A673 (cell line): ENCODE measurements around the gene PGBD5. TPM values are rescaled to one million over a fixed set of nuclear protein-coding genes. Genes with fewer than 3 reads are reported as not detected.

Experiments
- BruUV-seq: library from RNA; stranded (reverse); fragments of 400-500 nt; replicated peaks from 2 replicates; lab custom pipeline; 2021; lab: Mats Ljungman, UMichigan
- CTCF ChIA-PET: fragments of 300-600 bp; sonication (Branson Sonifier 250); formaldehyde crosslinking; loops from one replicate; lab custom pipeline; 2022; ENCODE audit warnings: antibody characterized with exemption; lab: Charles Lee
- POLR2A ChIA-PET: fragments of 300-600 bp; sonication (Branson Sonifier 250); formaldehyde crosslinking; loops from one replicate; lab custom pipeline; 2022; ENCODE audit warnings: antibody characterized with exemption; ENCODE audit not compliant: low non-redundant PET; lab: Charles Lee
- DNase-seq: peaks from one replicate; pipeline ENCODE4 v3.0.0-alpha.2; 2015; ENCODE audit warnings: low spot score
- H3K27ac ChIP-seq: fragments of 200-600 bp; sonication (generic); 2 replicates; pipeline ENCODE4 v1.5.1; 2016; ENCODE audit warnings: mixed run types, low read depth, mild to moderate bottlenecking, mixed read lengths, antibody characterized with exemption, low read length; ENCODE audit not compliant: poor library complexity, severe bottlenecking
- H3K27me3 ChIP-seq: fragments of 200-600 bp; sonication (generic); replicated peaks from 2 replicates; pipeline ENCODE4 v1.6.1; 2017; ENCODE audit warnings: mixed run types, low read depth, mild to moderate bottlenecking, mixed read lengths, antibody characterized with exemption, low read length; ENCODE audit not compliant: insufficient read depth, poor library complexity
- H3K36me3 ChIP-seq: fragments of 200-600 bp; sonication (generic); 2 replicates; pipeline ENCODE4 v1.6.1; 2016; ENCODE audit warnings: mixed run types, mild to moderate bottlenecking, mixed read lengths, antibody characterized with exemption, low read length; ENCODE audit not compliant: insufficient read depth, poor library complexity, severe bottlenecking
- H3K4me1 ChIP-seq: fragments of 200-600 bp; sonication (generic); 2 replicates; pipeline ENCODE4 v1.6.1; 2017; ENCODE audit warnings: mixed run types, mild to moderate bottlenecking, mixed read lengths, antibody characterized with exemption, low read length; ENCODE audit not compliant: insufficient read depth, poor library complexity, severe bottlenecking
- H3K4me3 ChIP-seq: fragments of 200-600 bp; sonication (generic); 2 replicates; pipeline ENCODE4 v1.5.1; 2016; ENCODE audit warnings: low read depth, mixed run types, mild to moderate bottlenecking, mixed read lengths, low read length; ENCODE audit not compliant: poor library complexity, severe bottlenecking
- H3K9me3 ChIP-seq: fragments of 200-600 bp; sonication (generic); 2 replicates; pipeline ENCODE4 v1.6.1; 2016; ENCODE audit warnings: mixed run types, low read depth, mild to moderate bottlenecking, mixed read lengths, antibody characterized with exemption, low read length; ENCODE audit not compliant: poor library complexity, severe bottlenecking
- EZH2 ChIP-seq: fragments of 200-600 bp; sonication (generic); IDR thresholded peaks from 2 replicates; pipeline ENCODE4 v1.6.1; 2017; ENCODE audit warnings: borderline replicate concordance, low read depth, mild to moderate bottlenecking, mixed read lengths, antibody characterized with exemption, low read length; ENCODE audit not compliant: poor library complexity, severe bottlenecking
- intact Hi-C: fragments of 100-400 bp; cut with micrococcal nuclease; formaldehyde crosslinking; loops from one replicate; pipeline ENCODE4 v1.10.0; 2022; ENCODE audit not compliant: unreplicated experiment
- total RNA-seq: library from RNA; stranded (reverse); gene quantifications from 2 replicates; pipeline ENCODE4 v1.2.3, GENCODE V29; 2021
- TF ChIP-seq, protein P1 (sequence below): fragments of 300-800, 200-600 bp; sonication (generic); conservative IDR thresholded peaks from 2 replicates; pipeline ENCODE4 v1.5.1; 2017; ENCODE audit warnings: low read depth, mild to moderate bottlenecking, antibody characterized with exemption, low read length, moderate library complexity, mixed read lengths

PGBD5 gene
- total RNA-seq, 1 experiment from 2014 or later = 0.52 TPM

- Histone ChIP-seq H3K27me3 (no peaks in the 10 kb centered on the region), H3K36me3 (no peaks in the 10 kb centered on the region), H3K4me3 (no peak overlapping the region), H3K27ac (no peak overlapping the region), H3K9me3 (no peaks in the 10 kb centered on the region), H3K4me1 (peaks cover 4% of the 10 kb centered on the region)
- no peak for DNase-seq
- TF ChIP-seq, protein P1, sequence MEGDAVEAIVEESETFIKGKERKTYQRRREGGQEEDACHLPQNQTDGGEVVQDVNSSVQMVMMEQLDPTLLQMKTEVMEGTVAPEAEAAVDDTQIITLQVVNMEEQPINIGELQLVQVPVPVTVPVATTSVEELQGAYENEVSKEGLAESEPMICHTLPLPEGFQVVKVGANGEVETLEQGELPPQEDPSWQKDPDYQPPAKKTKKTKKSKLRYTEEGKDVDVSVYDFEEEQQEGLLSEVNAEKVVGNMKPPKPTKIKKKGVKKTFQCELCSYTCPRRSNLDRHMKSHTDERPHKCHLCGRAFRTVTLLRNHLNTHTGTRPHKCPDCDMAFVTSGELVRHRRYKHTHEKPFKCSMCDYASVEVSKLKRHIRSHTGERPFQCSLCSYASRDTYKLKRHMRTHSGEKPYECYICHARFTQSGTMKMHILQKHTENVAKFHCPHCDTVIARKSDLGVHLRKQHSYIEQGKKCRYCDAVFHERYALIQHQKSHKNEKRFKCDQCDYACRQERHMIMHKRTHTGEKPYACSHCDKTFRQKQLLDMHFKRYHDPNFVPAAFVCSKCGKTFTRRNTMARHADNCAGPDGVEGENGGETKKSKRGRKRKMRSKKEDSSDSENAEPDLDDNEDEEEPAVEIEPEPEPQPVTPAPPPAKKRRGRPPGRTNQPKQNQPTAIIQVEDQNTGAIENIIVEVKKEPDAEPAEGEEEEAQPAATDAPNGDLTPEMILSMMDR = no peak
- no peak for TF ChIP-seq EZH2
- CTCF ChIA-PET = no interaction called here
- intact Hi-C loops = no loop called here
- BruUV-seq = no TSS peak
- POLR2A ChIA-PET = no interaction called here
These were observed 70.5 kb downstream of the PGBD5 start for GRCh38 chr1:230355594-230355993.

DNA sequence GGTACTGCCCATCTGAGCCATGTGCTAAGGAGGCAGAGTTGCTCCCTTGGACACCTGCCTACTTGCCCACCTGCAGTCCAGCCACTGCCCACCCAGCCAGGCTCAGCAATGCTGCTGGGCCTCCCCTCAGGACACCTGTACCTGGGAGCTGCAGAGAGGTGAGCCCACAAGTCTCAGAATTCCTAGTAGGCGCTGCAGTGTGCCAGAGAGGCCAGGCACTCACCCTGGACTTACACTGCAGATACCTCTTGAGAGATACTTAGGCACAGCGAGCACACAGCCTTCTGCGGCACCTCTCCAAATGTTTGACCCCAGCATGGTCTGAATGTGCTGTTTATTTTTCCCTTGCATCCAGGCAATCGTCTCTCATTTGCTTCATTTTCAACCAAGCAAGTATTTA is 71.0 kb downstream of the PGBD5 start:
- BruUV-seq = no TSS peak
- TF ChIP-seq EZH2 = no peak
- TF ChIP-seq, protein P1 = no peak
- CTCF ChIA-PET = no interaction called here
- Histone ChIP-seq H3K9me3 (no peaks in the 10 kb centered on the region), H3K36me3 (no peaks in the 10 kb centered on the region), H3K27ac (no peak overlapping the region), H3K27me3 (no peaks in the 10 kb centered on the region), H3K4me3 (no peak overlapping the region), H3K4me1 (peaks cover 4% of the 10 kb centered on the region)
- POLR2A ChIA-PET = no interaction called here
- intact Hi-C loops = no loop called here
- no peak for DNase-seq

DNA sequence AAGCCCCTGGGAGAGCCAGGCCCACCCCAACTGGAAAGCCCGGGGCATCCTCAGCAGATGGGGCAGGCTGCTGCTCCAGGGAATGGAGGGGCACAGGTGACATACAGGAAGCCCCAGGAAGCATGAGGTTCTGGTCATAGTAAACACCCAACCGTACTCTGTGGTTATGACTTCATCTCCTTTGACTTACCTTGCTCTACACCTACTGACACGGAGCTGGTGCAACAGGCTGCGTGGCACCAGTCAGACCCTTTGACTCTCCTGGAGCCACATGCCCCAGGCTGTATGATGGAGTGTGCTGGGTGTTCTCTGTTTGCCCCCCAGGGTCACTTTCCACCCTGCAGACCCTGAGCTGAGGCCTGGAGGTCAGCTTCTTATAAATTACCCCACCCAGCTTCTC is 72.1 kb downstream of the PGBD5 start:
- CTCF ChIA-PET = no interaction called here
- no peaks in the 10 kb centered on the region for H3K27me3 ChIP-seq
- intact Hi-C loops = no loop called here
- H3K9me3 ChIP-seq = no peaks in the 10 kb centered on the region
- H3K27ac ChIP-seq = no peak overlapping the region
- peaks cover 4% of the 10 kb centered on the region for H3K4me1 ChIP-seq
- H3K36me3 ChIP-seq = no peaks in the 10 kb centered on the region
- no peak for DNase-seq
- no TSS peak for BruUV-seq
- TF ChIP-seq EZH2 = no peak
- TF ChIP-seq, protein P1 = no peak
- POLR2A ChIA-PET = no interaction called here
- H3K4me3 ChIP-seq = no peak overlapping the region
